Endothelial cell (in vitro differentiated cells): ENCODE measurements around the gene TMEM174. TPM values are rescaled to one million over a fixed set of nuclear protein-coding genes. Genes with fewer than 3 reads are reported as not detected.

Experiments
- DNase-seq: peaks from one replicate; pipeline ENCODE4 v3.0.0; 2021; ENCODE audit warnings: low spot score
- H3K27ac Mint-ChIP-seq: one replicate; pipeline ENCODE4 v1.8.0; 2021; ENCODE audit warnings: mixed read lengths, inconsistent platforms; ENCODE audit not compliant: unreplicated experiment
- H3K27me3 Mint-ChIP-seq: one replicate; pipeline ENCODE4 v1.8.0; 2021; ENCODE audit warnings: mild to moderate bottlenecking, moderate library complexity, mixed read lengths, inconsistent platforms; ENCODE audit not compliant: unreplicated experiment
- H3K36me3 Mint-ChIP-seq: one replicate; pipeline ENCODE4 v1.8.0; 2021; ENCODE audit warnings: mild to moderate bottlenecking, low read depth, mixed read lengths, inconsistent platforms; ENCODE audit not compliant: unreplicated experiment
- H3K4me1 Mint-ChIP-seq: one replicate; pipeline ENCODE4 v1.8.0; 2021; ENCODE audit warnings: mild to moderate bottlenecking, mixed read lengths, inconsistent platforms; ENCODE audit not compliant: unreplicated experiment
- H3K4me3 Mint-ChIP-seq: one replicate; pipeline ENCODE4 v1.8.0; 2021; ENCODE audit warnings: mild to moderate bottlenecking, mixed read lengths, inconsistent platforms; ENCODE audit not compliant: unreplicated experiment
- H3K9me3 Mint-ChIP-seq: one replicate; pipeline ENCODE4 v1.8.0; 2021; ENCODE audit warnings: mixed read lengths, inconsistent platforms; ENCODE audit not compliant: unreplicated experiment
- CTCF ChIP-seq: fragments of 200-600 bp; sonication (generic); IDR thresholded peaks from one replicate; pipeline ENCODE4 v1.5.0; 2021; ENCODE audit warnings: antibody characterized with exemption; ENCODE audit not compliant: unreplicated experiment
- total RNA-seq: library from RNA; stranded (reverse); fragmentation: NEBNext Ultra II Directional; extraction: Animal tissue kit (Norgen Biotek cat#: 25700); gene quantifications from one replicate; pipeline ENCODE4 v1.2.1, GENCODE V29; 2021; ENCODE audit not compliant: unreplicated experiment

The TMEM174 gene
- total RNA-seq, 1 donor from 2014 or later = not detected

GRCh38 chr5:73136055-73136562 is 36.9 kb upstream of the TMEM174 start:
- Mint-ChIP-seq H3K36me3 (no peaks in the 10 kb centered on the region), H3K4me1 (peaks cover 3% of the 10 kb centered on the region), H3K9me3 (no peaks in the 10 kb centered on the region), H3K27ac (no peak overlapping the region), H3K27me3 (no peaks in the 10 kb centered on the region), H3K4me3 (no peak overlapping the region)
- no peak for DNase-seq
- TF ChIP-seq CTCF = no peak

GRCh38 chr5:73137563-73138530 is 35.1 kb upstream of the TMEM174 start:
- Mint-ChIP-seq H3K4me3 (peak overlapping the region; percentile 23), H3K27me3 (no peaks in the 10 kb centered on the region), H3K27ac (no peak overlapping the region), H3K9me3 (no peaks in the 10 kb centered on the region), H3K36me3 (no peaks in the 10 kb centered on the region), H3K4me1 (peaks cover 3% of the 10 kb centered on the region)
- no peak for TF ChIP-seq CTCF
- no peak for DNase-seq

GRCh38 chr5:73139485-73139884 is 33.5 kb upstream of the TMEM174 start:
- H3K27me3 Mint-ChIP-seq = no peaks in the 10 kb centered on the region
- no peaks in the 10 kb centered on the region for H3K9me3 Mint-ChIP-seq
- no peak for DNase-seq
- TF ChIP-seq CTCF = no peak
- peaks cover 3% of the 10 kb centered on the region for H3K4me1 Mint-ChIP-seq
- no peak overlapping the region for H3K27ac Mint-ChIP-seq
- no peak overlapping the region for H3K4me3 Mint-ChIP-seq
- no peaks in the 10 kb centered on the region for H3K36me3 Mint-ChIP-seq

- TF ChIP-seq CTCF = no peak
- no peak overlapping the region for H3K27ac Mint-ChIP-seq
- H3K9me3 Mint-ChIP-seq = no peaks in the 10 kb centered on the region
- H3K36me3 Mint-ChIP-seq = no peaks in the 10 kb centered on the region
- H3K4me1 Mint-ChIP-seq = no peaks in the 10 kb centered on the region
- no peak overlapping the region for H3K4me3 Mint-ChIP-seq
- DNase-seq = no peak
- no peaks in the 10 kb centered on the region for H3K27me3 Mint-ChIP-seq
These were observed 32.2 kb upstream of the TMEM174 start for GRCh38 chr5:73140801-73141200.

GRCh38 chr5:73142035-73142434 is 31.0 kb upstream of the TMEM174 start:
- no peak overlapping the region for H3K4me3 Mint-ChIP-seq
- TF ChIP-seq CTCF = no peak
- H3K4me1 Mint-ChIP-seq = no peaks in the 10 kb centered on the region
- no peaks in the 10 kb centered on the region for H3K27me3 Mint-ChIP-seq
- no peaks in the 10 kb centered on the region for H3K9me3 Mint-ChIP-seq
- no peaks in the 10 kb centered on the region for H3K36me3 Mint-ChIP-seq
- DNase-seq = no peak
- no peak overlapping the region for H3K27ac Mint-ChIP-seq
